ENCODE results near the gene MYH16. TPM values are rescaled to one million over a fixed set of nuclear protein-coding genes. Genes with fewer than 3 reads are reported as not detected.
A peak's percentile ranks its signal among the peaks of the same experiment; 100 is the strongest.
"Not testable (repeated sequence)": the region's sequence is repeated elsewhere in the genome, so short reads cannot be mapped to it uniquely, and the experiment has no call there.

MYH16 gene
- total and polyA plus RNA-seq, 7 experiments from 2014 or later, result not detected

- H3K4me1 Mint-ChIP-seq; H3K9me3 Mint-ChIP-seq; H3K4me1 ChIP-seq (ENCODE audit: control insufficient read depth in 2 of 2, insufficient read depth in 2 of 2, low read length in 2 of 2); H3K4me3 Mint-ChIP-seq; ATAC-seq; H3K9me3 ChIP-seq (ENCODE audit: control insufficient read depth in 2 of 3, low read length in 3 of 3); H3K27me3 Mint-ChIP-seq; POLR2A ChIA-PET; H3K27me3 ChIP-seq (ENCODE audit: control insufficient read depth in 2 of 2, insufficient read depth in 2 of 2, low read length in 2 of 2); DNase-seq; H3K27ac ChIP-seq (ENCODE audit: low read depth, low read length); intact Hi-C loops (cut with micrococcal nuclease); H3K4me3 ChIP-seq (ENCODE audit: low read length): not testable (repeated sequence)
- peaks cover 0 to 20% (median 9%) of the 10 kb centered on the region in 5 donors for H3K36me3 Mint-ChIP-seq
- CTCF ChIA-PET, result interaction anchor here (0.7 kb wide), 1 partner anchor 222 kb away, joined by 5 read pairs; no protein-coding TSS in a partner anchor
- H3K27ac Mint-ChIP-seq, result peak overlapping the region in 4 of 9 donors; percentile 47 to 82 (median 68)
- H3K36me3 ChIP-seq (ENCODE audit: control insufficient read depth in 2 of 3, insufficient read depth in 3 of 3, low read length in 3 of 3), result peaks cover 16 to 78% (median 20%) of the 10 kb centered on the region in 3 experiments
These were observed 78.0 kb downstream of the MYH16 start for GRCh38 chr7:99350641-99351040.

GRCh38 chr7:99352247-99352646, 79.6 kb downstream of the MYH16 start:
- ATAC-seq (no peak), DNase-seq (no peak)
- H3K27ac Mint-ChIP-seq, result no peak overlapping the region
- ChIA-PET CTCF (interaction anchor here (0.7 to 1.0 kb wide), 2 partner anchors 11 to 19 kb away, joined by 3 read pairs; no protein-coding TSS in a partner anchor), POLR2A (no interaction called here)
- Histone ChIP-seq H3K27ac (ENCODE audit: low read depth, low read length) (no peak overlapping the region), H3K27me3 (ENCODE audit: control insufficient read depth in 2 of 2, insufficient read depth in 2 of 2, low read length in 2 of 2) (no peaks in the 10 kb centered on the region), H3K9me3 (ENCODE audit: control insufficient read depth in 2 of 3, low read length in 3 of 3) (no peaks in the 10 kb centered on the region), H3K4me1 (ENCODE audit: control insufficient read depth in 2 of 2, insufficient read depth in 2 of 2, low read length in 2 of 2) (no peaks in the 10 kb centered on the region), H3K4me3 (ENCODE audit: low read length) (no peak overlapping the region), H3K36me3 (ENCODE audit: control insufficient read depth in 2 of 3, insufficient read depth in 3 of 3, low read length in 3 of 3) (peaks cover 19 to 72% (median 20%) of the 10 kb centered on the region in 3 experiments)
- H3K9me3 Mint-ChIP-seq, result no peaks in the 10 kb centered on the region
- peaks cover 0 to 2% (median 0%) of the 10 kb centered on the region in 7 donors for H3K4me1 Mint-ChIP-seq
- H3K27me3 Mint-ChIP-seq, result no peaks in the 10 kb centered on the region
- H3K4me3 Mint-ChIP-seq, result no peak overlapping the region
- intact Hi-C loops (cut with micrococcal nuclease), result no loop called here
- H3K36me3 Mint-ChIP-seq, result peaks cover 0 to 22% (median 14%) of the 10 kb centered on the region in 5 donors

- CTCF ChIA-PET, result no interaction called here
- peaks cover 8 to 78% (median 26%) of the 10 kb centered on the region in 3 experiments for H3K36me3 ChIP-seq (ENCODE audit: control insufficient read depth in 2 of 3, insufficient read depth in 3 of 3, low read length in 3 of 3)
- peaks cover 7 to 29% (median 17%) of the 10 kb centered on the region in 5 donors for H3K36me3 Mint-ChIP-seq
These were observed 82.5 kb downstream of the MYH16 start for GRCh38 chr7:99355098-99355497.

GRCh38 chr7:99357701-99358490, 85.3 kb downstream of the MYH16 start:
- Mint-ChIP-seq H3K27me3 (no peaks in the 10 kb centered on the region), H3K4me1 (no peaks in the 10 kb centered on the region), H3K4me3 (no peak overlapping the region), H3K9me3 (no peaks in the 10 kb centered on the region), H3K27ac (peak overlapping the region in 1 of 9 donors; percentile 72), H3K36me3 (peaks cover 5 to 19% (median 14%) of the 10 kb centered on the region in 5 donors)
- Histone ChIP-seq H3K27ac (ENCODE audit: low read depth, low read length) (no peak overlapping the region), H3K4me3 (ENCODE audit: low read length) (no peak overlapping the region), H3K36me3 (ENCODE audit: control insufficient read depth in 2 of 3, insufficient read depth in 3 of 3, low read length in 3 of 3) (peaks cover 11 to 80% (median 17%) of the 10 kb centered on the region in 3 experiments), H3K9me3 (ENCODE audit: control insufficient read depth in 2 of 3, low read length in 3 of 3) (no peaks in the 10 kb centered on the region), H3K27me3 (ENCODE audit: control insufficient read depth in 2 of 2, insufficient read depth in 2 of 2, low read length in 2 of 2) (no peaks in the 10 kb centered on the region), H3K4me1 (ENCODE audit: control insufficient read depth in 2 of 2, insufficient read depth in 2 of 2, low read length in 2 of 2) (no peaks in the 10 kb centered on the region)
- ChIA-PET CTCF (interaction anchor here (1.1 kb wide), 1 partner anchor 478 kb away, joined by 3 read pairs; no protein-coding TSS in a partner anchor), POLR2A (no interaction called here)
- ATAC-seq (no peak), DNase-seq (no peak)
- intact Hi-C loops (cut with micrococcal nuclease), result no loop called here

More at GRCh38 chr7:99355098-99355497, 82.5 kb downstream of the MYH16 start:
- no peak overlapping the region for H3K27ac ChIP-seq (ENCODE audit: low read depth, low read length)
- H3K9me3 ChIP-seq (ENCODE audit: control insufficient read depth in 2 of 3, low read length in 3 of 3), result no peaks in the 10 kb centered on the region
- Mint-ChIP-seq H3K9me3 (no peaks in the 10 kb centered on the region), H3K4me3 (no peak overlapping the region), H3K27me3 (no peaks in the 10 kb centered on the region), H3K4me1 (peaks cover 0 to under 1% (median 0%) of the 10 kb centered on the region in 7 donors), H3K27ac (no peak overlapping the region)
- H3K4me1 ChIP-seq (ENCODE audit: control insufficient read depth in 2 of 2, insufficient read depth in 2 of 2, low read length in 2 of 2), result no peaks in the 10 kb centered on the region
- no peak overlapping the region for H3K4me3 ChIP-seq (ENCODE audit: low read length)
- no peak for DNase-seq
- no peaks in the 10 kb centered on the region for H3K27me3 ChIP-seq (ENCODE audit: control insufficient read depth in 2 of 2, insufficient read depth in 2 of 2, low read length in 2 of 2)
- POLR2A ChIA-PET, result no interaction called here
- intact Hi-C loops (cut with micrococcal nuclease), result no loop called here
- no peak for ATAC-seq

- H3K4me3 Mint-ChIP-seq; DNase-seq; H3K27me3 Mint-ChIP-seq; H3K9me3 ChIP-seq (ENCODE audit: control insufficient read depth in 2 of 3, low read length in 3 of 3); H3K27ac ChIP-seq (ENCODE audit: low read depth, low read length); H3K4me1 ChIP-seq (ENCODE audit: control insufficient read depth in 2 of 2, insufficient read depth in 2 of 2, low read length in 2 of 2); H3K4me1 Mint-ChIP-seq; ATAC-seq; H3K9me3 Mint-ChIP-seq; H3K27ac Mint-ChIP-seq; H3K27me3 ChIP-seq (ENCODE audit: control insufficient read depth in 2 of 2, insufficient read depth in 2 of 2, low read length in 2 of 2); intact Hi-C loops (cut with micrococcal nuclease); CTCF ChIA-PET; H3K4me3 ChIP-seq (ENCODE audit: low read length): not testable (repeated sequence)
- peaks cover 7 to 20% (median 15%) of the 10 kb centered on the region in 5 donors for H3K36me3 Mint-ChIP-seq
- H3K36me3 ChIP-seq (ENCODE audit: control insufficient read depth in 2 of 3, insufficient read depth in 3 of 3, low read length in 3 of 3), result peaks cover 17 to 85% (median 17%) of the 10 kb centered on the region in 3 experiments
- POLR2A ChIA-PET, result interaction anchor here (0.7 kb wide), 1 partner anchor 90 kb away, joined by 4 read pairs; no protein-coding TSS in a partner anchor
These were observed 85.9 kb downstream of the MYH16 start for GRCh38 chr7:99358521-99358920.

- ChIA-PET POLR2A (interaction anchor here (0.6 to 0.7 kb wide), 2 partner anchors 89 to 304 kb away, joined by 3 to 4 read pairs; no protein-coding TSS in a partner anchor), CTCF (interaction anchor here (0.6 to 1.2 kb wide), 2 partner anchors 50 to 1168 kb away, joined by 3 to 8 read pairs; no protein-coding TSS in a partner anchor)
- Histone ChIP-seq H3K4me1 (ENCODE audit: control insufficient read depth in 2 of 2, insufficient read depth in 2 of 2, low read length in 2 of 2) (no peaks in the 10 kb centered on the region), H3K27me3 (ENCODE audit: control insufficient read depth in 2 of 2, insufficient read depth in 2 of 2, low read length in 2 of 2) (no peaks in the 10 kb centered on the region), H3K27ac (ENCODE audit: low read depth, low read length) (no peak overlapping the region), H3K4me3 (ENCODE audit: low read length) (no peak overlapping the region), H3K9me3 (ENCODE audit: control insufficient read depth in 2 of 3, low read length in 3 of 3) (no peaks in the 10 kb centered on the region), H3K36me3 (ENCODE audit: control insufficient read depth in 2 of 3, insufficient read depth in 3 of 3, low read length in 3 of 3) (peaks cover 14 to 85% (median 21%) of the 10 kb centered on the region in 3 experiments)
- intact Hi-C loops (cut with micrococcal nuclease), result no loop called here
- no peaks in the 10 kb centered on the region for H3K9me3 Mint-ChIP-seq
- H3K4me1 Mint-ChIP-seq, result peaks cover 0 to 2% (median 0%) of the 10 kb centered on the region in 7 donors
- H3K4me3 Mint-ChIP-seq, result no peak overlapping the region
- peaks cover 7 to 22% (median 18%) of the 10 kb centered on the region in 5 donors for H3K36me3 Mint-ChIP-seq
- ATAC-seq (no peak), DNase-seq (no peak)
- no peaks in the 10 kb centered on the region for H3K27me3 Mint-ChIP-seq
- H3K27ac Mint-ChIP-seq, result peak overlapping the region in 1 of 9 donors; percentile 10
These were observed 87.0 kb downstream of the MYH16 start for GRCh38 chr7:99359465-99360154.

Measured in naive thymus-derived CD4-positive, alpha-beta T cell (primary cell).